HG02970 (cell line): Measurements from ENCODE around the gene KIR3DL2.
"Not testable (repeated sequence)": the region's sequence is repeated elsewhere in the genome, so short reads cannot be mapped to it uniquely, and the experiment has no call there.

ENCODE experiments used
- ATAC-seq: cut with Tn5 transposase; IDR thresholded peaks from one replicate; pipeline ENCODE4 v1.9.1; 2021; ENCODE audit warnings: mild to moderate bottlenecking, moderate library complexity, moderate number of reproducible peaks; ENCODE audit not compliant: unreplicated experiment, low FRiP score

KIR3DL2 gene

DNA sequence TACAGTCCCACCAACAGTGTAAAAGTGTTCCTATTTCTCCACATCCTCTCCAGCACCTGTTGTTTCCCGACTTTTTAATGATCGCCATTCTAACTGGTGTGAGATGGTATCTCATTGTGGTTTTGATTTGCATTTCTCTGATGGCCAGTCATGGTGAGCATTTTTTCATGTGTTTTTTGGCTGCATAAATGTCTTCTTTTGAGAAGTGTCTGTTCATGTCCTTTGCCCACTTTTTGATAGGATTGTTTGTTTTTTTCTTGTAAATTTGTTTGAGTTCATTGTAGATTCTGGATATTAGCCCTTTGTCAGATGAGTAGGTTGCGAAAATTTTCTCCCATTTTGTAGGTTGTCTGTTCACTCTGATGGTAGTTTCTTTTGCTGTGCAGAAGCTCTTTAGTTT lies 13.2 kb downstream of the KIR3DL2 start:
- not testable (repeated sequence) for ATAC-seq

DNA sequence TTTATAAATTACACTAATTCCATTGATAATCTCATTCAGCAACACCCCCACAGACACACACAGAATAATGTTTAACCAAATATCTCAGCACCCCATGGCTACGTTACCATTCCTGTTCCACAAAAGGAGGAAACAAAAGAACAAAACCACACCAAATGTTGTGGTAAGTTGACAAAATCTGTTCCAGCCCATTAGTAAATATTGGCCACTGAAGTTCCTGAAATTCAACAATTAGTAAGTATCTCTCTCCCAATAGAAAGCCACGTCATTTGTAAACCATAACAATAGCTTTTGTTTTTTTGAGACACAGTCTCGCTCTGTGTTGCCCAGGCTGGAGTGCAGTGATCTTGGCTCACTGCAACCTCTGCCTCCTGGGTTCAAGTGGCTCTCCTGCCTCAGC lies 21.5 kb downstream of the KIR3DL2 start:
- no peak for ATAC-seq

DNA sequence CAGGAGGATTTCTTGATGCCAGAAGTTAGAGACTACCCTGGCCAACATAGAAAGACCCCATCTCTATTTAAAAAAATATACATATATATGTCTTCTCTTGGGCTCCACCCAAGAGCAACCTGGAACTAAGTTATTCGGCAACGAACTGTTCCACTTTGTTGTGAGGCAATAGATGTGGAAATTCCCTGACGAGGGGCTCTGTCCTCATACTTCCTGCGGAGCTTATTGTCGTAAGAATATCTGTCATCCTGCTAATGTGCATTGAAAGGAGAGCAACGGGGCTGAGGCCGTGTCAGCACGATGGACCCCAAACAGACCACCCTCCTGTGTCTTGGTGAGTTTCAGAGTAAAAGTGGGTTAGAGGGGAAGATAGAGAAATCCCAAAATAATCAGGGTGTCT lies 23.7 kb downstream of the KIR3DL2 start, which contains the start of gene FCAR:
FCAR (plus strand) TSS at position 246 of the 400 bp plus-strand sequence; CDS start at position 301, 55 bp downstream.
- ATAC-seq: no peak

DNA sequence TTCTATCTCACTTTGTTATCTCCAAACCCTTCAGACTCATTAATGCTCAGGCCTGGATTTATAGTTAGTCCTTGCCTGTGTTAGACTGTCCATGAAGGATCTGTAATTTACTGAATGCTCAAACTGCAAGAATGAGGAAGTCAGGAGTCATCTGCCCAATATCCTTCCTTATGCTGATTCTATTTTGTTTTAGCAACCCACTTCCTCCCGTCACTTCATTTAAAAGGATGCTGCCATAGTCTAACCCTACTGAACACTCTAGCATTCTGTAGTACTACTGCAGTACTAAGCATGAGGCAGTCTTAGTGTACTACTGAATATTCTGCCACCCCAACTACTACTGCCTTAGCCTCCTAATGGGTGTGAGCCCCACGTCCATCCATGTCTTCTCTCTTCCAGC lies 25.3 kb downstream of the KIR3DL2 start:
- no peak for ATAC-seq

DNA sequence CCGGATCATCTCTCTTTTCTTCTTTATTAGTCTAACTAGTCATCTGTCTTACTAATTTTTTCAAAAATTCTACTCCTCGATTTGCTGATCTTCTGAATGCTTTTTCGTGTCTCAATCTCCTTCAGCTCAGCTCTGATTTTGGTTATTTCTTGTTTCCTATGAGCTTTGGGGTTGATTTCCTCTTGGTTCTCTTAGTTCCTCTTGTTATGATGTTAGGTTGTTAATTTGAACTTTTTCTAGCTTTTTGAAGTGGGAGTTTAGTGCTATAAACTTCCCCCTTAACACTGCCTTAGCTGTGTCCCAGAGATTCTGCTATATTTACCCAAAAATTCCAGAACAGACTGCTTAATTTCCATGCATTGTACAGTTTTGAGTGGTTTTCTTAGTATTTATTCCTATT lies 27.2 kb downstream of the KIR3DL2 start:
- ATAC-seq: no peak

DNA sequence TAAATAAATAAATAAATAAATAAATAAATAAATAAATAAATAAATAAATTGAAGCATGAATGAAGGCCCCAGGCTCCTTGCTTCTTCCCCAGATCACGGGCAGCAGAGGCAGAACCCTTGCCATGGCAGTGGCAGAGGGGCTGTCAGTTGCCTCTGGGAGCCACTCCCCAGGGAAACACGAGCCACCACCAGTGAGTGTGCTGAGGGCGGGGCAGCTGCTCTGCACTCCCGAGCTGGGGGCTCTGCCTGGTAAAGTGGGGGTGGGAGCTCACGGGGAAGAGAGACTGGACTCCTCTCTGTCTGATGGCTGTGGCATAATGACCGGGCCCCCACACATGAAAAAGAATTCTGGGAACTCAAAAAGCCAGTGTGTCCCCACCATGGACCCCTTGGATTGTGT lies 31.6 kb downstream of the KIR3DL2 start:
- no peak for ATAC-seq

DNA sequence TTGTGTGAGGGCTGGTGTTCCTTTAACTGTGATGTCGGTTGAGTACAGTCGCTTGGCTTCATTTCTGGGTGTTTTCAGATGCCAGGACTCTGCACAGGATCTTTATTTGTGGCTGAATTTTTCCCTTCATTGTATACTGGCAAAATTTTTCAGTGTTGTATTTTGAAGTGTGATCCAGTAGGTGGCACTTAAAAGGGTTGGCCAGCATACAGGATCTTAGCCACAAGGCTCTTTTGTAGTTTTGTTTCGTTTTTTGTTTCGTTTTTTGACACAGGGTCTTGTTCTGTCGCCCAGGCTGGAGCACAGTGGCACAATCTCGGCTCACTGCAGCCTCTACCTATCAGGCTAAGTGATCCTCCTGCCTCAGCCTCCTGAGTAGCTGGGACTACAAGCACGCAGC lies 32.5 kb downstream of the KIR3DL2 start:
- ATAC-seq: no peak

DNA sequence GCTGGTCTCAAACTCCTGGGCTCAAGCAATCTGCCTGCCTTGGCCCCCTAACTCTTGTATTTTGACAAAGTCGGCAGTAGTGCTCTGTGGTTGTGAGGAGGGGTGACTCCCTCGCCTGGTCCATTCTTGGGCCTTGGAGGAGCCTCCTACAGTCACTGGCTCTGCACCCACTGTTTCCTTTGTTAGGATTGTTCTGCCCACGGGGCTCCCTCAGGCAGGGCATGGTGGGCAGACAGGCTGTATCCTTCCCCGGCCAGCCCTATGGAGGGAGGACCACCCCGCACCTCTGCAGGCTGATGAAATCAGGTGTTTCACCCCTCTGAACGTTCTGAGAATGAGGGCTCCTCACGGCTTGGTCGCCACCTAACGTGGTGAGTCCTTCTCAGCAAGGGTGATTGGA lies 33.0 kb downstream of the KIR3DL2 start:
- no peak for ATAC-seq

DNA sequence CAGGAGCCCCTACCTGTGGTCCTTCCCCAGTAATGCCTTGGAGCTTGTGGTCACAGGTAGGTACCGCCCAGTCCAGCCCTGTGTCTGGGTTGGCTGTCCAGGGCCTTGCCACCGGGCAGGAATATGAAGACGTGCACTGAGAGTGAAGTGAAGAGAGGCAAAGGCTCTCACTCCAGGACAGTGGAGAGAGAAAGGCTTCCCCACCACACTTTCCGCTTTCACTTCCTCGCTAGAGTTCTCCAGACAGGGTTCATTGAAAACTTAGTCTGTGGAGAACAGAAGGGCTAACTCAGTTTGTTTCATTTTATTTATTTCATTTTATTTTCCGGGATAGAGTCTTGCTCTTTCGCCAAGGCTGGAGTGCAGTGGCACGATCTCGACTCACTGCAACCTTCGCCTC lies 38.0 kb downstream of the KIR3DL2 start:
- ATAC-seq: no peak

DNA sequence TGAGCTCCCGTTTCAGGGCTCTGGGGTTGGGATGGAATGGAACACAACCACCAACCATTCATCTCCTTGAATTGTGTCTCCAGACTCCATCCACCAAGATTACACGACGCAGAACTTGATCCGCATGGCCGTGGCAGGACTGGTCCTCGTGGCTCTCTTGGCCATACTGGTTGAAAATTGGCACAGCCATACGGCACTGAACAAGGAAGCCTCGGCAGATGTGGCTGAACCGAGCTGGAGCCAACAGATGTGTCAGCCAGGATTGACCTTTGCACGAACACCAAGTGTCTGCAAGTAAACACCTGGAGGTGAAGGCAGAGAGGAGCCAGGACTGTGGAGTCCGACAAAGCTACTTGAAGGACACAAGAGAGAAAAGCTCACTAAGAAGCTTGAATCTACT lies 39.3 kb downstream of the KIR3DL2 start:
- ATAC-seq: no peak

DNA sequence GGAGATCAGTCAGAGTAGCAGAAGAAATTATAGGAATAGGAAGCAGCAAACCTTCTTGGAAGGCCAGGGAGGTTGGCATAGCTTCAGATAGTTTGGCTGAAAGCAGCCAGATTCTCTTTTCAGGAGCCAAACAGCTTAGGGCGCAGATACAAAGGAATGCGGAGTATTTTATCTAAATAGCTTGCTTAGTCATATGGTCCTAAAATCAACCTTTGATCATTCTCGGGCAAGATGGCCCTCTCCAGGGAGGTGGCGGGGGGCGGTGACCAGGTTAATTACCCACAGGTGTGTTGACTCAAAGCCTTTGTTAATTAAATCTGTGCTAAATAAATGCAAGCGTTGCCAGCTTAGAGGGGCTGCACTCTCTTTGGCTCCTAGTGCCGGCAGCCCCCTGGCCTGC lies 43.2 kb downstream of the KIR3DL2 start:
- no peak for ATAC-seq

DNA sequence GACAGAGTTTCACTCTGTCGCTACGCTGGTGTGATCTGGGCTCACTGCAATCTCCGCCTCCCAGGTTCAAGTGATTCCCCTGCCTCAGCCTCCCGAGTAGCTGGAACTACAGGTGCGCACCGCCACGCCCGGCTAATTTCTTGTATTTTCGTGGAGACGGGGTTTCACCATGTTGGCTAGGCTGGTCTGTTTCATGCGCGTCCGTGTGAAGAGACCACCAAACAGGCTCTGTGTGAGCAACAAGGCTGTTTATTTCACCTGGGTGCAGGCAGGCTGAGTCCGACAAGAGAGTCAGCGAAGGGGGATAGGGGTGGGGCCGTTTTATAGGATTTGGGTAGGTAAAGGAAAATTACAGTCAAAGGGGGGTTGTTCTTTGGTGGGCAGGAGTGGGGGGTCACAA lies 43.9 kb downstream of the KIR3DL2 start:
- not testable (repeated sequence) for ATAC-seq

DNA sequence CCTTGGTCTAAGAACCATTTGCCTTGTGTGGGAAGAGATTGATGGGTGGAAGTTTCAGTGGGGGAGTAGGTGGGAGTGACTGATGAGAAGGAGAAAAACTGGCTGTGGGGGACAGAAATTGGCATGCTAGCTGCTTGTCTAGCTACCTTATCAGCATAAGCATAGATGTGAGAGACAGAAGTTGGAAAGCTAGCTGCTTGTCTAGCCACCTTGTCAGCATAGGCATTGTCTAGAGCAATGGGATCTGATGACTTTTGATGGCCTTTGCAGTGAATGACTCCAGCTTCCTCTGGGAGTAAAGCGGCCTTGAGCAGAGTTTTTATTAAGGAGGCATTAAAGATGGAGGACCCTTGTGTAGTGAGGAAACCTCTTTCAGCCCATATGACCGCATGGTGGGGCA lies 45.8 kb downstream of the KIR3DL2 start:
- ATAC-seq: no peak

DNA sequence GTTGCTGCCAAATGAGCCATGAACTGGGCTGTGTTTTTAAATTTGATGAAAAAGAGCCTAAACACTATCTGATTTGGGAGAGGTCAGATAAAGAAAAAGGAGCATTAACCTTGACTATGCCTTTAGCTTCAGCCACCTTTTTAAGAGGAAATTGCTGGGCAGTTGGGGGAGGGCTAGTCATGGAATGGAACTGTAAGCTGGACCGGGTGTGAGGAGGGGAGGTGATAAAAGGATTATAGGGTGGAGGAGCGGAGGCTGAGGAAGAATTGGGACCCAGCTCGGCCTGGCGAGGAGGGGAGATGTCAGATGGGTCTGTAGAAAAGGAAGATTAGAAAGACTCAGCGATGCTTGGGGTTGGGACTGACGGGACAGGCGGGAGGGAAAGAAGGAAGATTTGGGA lies 48.4 kb downstream of the KIR3DL2 start:
- ATAC-seq: not testable (repeated sequence)

DNA sequence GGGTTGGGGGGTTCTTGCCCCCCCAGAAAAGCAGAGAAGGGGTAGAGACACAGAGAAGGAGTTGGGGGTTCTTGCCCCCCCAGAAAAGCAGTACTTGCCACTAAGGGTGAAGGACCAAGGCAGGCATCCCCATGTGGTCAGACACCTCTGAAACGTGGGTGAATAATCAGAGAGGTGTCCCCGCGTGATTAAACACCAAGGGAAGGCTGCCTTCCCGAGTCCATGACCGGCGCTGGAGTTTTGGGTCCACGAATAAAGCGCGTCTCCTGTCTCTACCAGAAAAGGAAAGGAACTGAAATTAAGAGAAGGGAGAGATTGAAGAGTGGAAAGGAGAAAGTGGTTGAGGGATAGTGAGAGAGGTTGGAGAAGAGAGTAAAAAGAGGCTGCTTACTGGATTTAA lies 49.4 kb downstream of the KIR3DL2 start:
- not testable (repeated sequence) for ATAC-seq

DNA sequence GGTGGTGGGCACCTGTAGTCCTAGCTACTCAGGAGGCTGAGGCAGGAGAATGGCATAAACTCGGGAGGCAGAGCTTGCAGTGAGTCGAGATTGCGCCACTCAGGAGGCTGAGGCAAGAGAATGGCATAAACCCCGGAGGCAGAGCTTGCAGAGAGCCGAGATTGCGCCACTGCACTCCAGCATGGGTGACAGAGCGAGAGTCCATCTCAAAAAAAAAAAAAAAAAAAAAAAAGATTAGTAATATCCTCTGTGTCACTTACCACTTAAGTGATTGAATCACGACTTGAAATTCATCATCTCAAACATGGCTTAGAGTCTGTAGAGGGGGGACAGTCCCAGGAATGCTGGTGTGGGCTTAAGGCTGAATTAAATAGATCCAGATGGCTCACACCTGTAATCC lies 50.9 kb downstream of the KIR3DL2 start:
- ATAC-seq: not testable (repeated sequence)

DNA sequence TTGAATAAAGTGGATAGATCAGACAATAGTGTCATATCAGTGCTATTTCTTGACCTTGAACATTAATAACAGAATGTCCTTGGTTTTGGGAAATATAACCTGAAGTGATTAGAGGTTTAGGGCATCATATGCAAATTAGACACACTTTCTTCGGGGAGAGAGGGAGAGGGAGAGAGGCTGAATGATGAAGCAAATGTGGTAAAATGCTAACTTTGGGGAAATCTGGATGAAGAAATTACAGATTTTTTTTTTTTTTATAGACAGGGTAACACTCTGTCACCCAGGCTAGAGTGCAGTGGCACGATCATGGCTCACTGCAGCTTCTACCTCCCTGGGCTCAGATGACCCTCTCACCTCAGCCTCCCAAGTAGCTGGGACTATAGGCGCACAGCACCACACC lies 51.8 kb downstream of the KIR3DL2 start:
- no peak for ATAC-seq

DNA sequence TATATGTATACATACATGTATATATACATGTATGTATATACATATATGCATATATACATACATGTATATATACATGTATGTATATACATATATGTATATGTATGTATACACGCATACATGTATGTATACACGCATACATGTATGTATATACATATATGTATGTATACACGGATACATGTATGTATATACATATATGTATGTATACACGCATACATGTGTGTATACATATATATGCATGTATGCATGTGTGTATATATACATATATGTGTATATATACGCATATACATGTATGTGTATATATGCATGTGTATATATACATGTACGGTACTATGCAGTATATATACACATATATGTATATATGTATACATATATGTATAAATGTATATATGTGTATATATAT lies 53.1 kb downstream of the KIR3DL2 start:
- ATAC-seq: no peak

DNA sequence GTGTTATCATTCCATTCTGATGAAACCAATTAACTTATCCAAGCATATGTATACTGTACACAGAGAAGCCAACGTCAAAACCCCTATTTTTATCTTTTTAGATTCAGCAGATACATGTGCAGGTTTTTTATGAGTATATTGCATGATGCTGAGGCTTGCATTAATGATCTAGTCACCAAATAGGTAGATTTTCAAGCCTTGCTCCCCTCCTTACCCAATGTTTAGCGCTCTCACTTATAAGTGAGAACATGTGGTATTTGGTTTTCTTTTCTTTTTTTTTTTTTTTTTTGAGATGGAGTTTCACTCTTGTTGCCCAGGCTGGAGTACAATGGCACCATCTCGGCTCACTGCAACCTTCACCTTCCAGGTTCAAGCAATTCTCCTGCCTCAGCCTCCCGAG lies 54.0 kb downstream of the KIR3DL2 start:
- not testable (repeated sequence) for ATAC-seq

DNA sequence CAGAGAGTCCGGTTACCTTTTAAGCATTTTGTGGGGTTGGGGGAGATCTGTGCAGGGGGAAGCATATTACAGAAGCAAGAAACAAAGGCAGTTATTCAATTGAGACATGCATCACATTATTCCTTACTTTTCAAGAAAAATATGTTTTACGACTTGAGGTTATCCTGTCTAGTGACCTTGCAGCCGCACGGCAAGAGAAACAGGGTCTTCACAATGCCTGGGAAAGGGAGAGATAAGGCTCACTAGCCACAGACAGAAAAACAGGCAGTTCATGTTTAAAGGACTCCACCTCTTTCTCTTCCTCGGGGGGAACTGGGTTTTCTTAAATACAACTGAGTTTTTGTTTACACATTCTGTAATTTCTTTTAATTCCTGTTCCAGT lies 55.2 kb downstream of the KIR3DL2 start:
- no peak for ATAC-seq

DNA sequence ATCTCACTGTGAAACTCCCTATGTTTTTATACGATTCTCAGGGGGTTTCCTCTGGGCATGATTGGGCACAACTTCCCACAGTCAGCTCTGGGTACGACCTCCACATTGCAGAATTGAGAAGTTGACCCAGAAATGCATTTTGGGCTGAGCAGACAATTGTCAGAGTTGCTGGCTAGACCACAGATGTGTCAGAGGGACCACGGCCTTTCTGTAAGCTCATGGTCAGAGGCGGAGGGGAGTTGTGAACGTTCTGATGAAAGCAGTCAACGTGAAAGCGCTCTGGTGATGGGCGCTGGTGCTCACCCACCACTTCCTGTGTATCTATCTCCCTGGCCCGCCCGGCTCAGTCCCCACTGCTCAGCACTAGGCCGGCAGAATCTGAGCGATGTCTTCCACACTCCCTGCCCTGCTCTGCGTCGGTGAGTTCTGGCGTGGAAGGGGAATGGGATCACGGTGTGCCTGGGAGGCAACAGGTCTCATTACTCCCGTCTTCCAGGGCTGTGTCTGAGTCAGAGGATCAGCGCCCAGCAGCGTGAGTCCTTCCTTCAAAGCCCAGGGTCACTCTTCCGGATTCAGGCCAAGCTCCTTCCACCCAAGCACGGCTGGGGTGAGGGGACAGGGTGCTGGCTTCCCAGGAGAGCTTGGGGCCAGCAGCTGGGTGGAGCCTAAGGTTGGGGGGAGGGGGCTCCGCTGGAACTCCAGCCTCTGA lies 55.7 kb downstream of the KIR3DL2 start, which contains the start of gene NCR1:
NCR1 (plus strand) TSS at position 346 of the 709 bp plus-strand sequence; CDS start at position 386, 40 bp downstream.
- ATAC-seq: no peak

DNA sequence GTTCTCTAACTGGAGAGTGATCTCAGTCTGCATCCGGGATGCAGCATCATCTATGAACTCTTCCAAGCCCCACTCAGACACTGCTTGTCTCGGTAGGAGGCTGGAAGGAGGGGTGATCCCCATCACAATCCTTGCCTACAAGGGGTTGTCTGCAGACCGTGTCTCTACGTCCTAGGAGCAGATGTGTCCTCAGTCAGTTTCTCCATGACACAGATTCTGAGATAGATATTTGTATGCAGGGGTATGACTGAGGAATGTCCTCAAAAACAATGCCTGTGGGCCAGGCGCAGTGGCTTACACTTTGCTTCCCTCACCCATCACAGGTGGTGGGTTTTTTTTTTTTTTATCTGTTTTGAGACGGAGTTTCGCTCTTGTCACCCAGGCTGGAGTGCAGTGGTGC lies 56.6 kb downstream of the KIR3DL2 start:
- no peak for ATAC-seq

DNA sequence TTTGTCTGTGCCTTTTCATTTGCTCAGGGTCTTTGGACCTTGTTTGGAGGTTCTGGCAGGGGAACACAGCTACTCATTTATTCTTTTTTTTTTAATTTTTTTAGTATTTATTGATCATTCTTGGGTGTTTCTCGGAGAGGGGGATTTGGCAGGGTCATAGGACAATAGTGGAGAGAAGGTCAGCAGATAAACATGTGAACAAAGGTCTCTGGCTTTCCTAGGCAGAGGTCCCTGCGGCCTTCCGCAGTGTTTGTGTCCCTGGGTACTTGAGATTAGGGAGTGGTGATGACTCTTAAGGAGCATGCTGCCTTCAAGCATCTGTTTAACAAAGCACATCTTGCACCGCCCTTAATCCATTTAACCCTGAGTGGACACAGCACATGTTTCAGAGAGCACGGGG lies 57.7 kb downstream of the KIR3DL2 start:
- ATAC-seq: not testable (repeated sequence)
